ENCODE measurements around the gene HOXD13.

HOXD13 gene

GRCh38 chr2:176122683-176123410 lies 30.3 kb downstream of the HOXD13 start, which contains the start of gene HOXD9:
Gene HOXD9 (plus strand): TSS chr2:176122719. CDS start chr2:176122769, 50 bp downstream.
- no peak within 1 kb of the TSS for H3K27ac ChIP-seq (ENCODE audit: low read length)
- no peak for ATAC-seq (ENCODE audit: insufficient read depth, low read depth)
- peaks cover 4% of the 10 kb centered on the region; the same call in 1 of the 2 replicates for H3K4me1 ChIP-seq (ENCODE audit: insufficient read depth, low read length)
- no peak within 1 kb of the TSS for H3K9ac ChIP-seq (ENCODE audit: low read depth, low read length)
- TF ChIP-seq CTCF (IDR thresholded peaks at IDR 0.05; ENCODE audit: borderline replicate concordance, extremely low read depth, low read length, poor library complexity, severe bottlenecking) (no peak), EZH2 (IDR thresholded peaks at IDR 0.05; ENCODE audit: borderline replicate concordance, low read depth, low read length, severe bottlenecking) (no peak)
- H3K36me3 ChIP-seq (ENCODE audit: insufficient read depth, low read length), result no peaks in the 10 kb centered on the region
- no peak within 1 kb of the TSS for H3K4me3 ChIP-seq (ENCODE audit: low read depth in 1 of 2, low read length in 2 of 2)
- H3K4me2 ChIP-seq (ENCODE audit: insufficient read depth, low read length), result no peak within 1 kb of the TSS
- DNase-seq, result no peak
- no peaks in the 10 kb centered on the region for H3K27me3 ChIP-seq (ENCODE audit: insufficient read depth, low read length, poor library complexity)
- no peak within 1 kb of the TSS for H2AFZ ChIP-seq (ENCODE audit: low read depth, low read length)
- H3K79me2 ChIP-seq (ENCODE audit: insufficient read depth, low read length), result no peaks in the 10 kb centered on the region
- no peaks in the 10 kb centered on the region for H4K20me1 ChIP-seq (ENCODE audit: insufficient read depth, low read length)
- no peaks in the 10 kb centered on the region for H3K9me3 ChIP-seq (ENCODE audit: insufficient read depth, low read length, severe bottlenecking)

- H3K9ac ChIP-seq (ENCODE audit: low read depth, low read length), result no peak overlapping the region
- DNase-seq (no peak), ATAC-seq (ENCODE audit: insufficient read depth, low read depth) (no peak)
- no peak for TF ChIP-seq EZH2 (IDR thresholded peaks at IDR 0.05; ENCODE audit: borderline replicate concordance, low read depth, low read length, severe bottlenecking)
- TF ChIP-seq CTCF (IDR thresholded peaks at IDR 0.05; ENCODE audit: borderline replicate concordance, extremely low read depth, low read length, poor library complexity, severe bottlenecking), result no peak
- H3K36me3 ChIP-seq (ENCODE audit: insufficient read depth, low read length), result no peaks in the 10 kb centered on the region
- no peak overlapping the region for H3K4me2 ChIP-seq (ENCODE audit: insufficient read depth, low read length)
- H3K4me1 ChIP-seq (ENCODE audit: insufficient read depth, low read length), result peaks cover 4% of the 10 kb centered on the region; the same call in 1 of the 2 replicates
- no peaks in the 10 kb centered on the region for H3K79me2 ChIP-seq (ENCODE audit: insufficient read depth, low read length)
- no peak overlapping the region for H3K4me3 ChIP-seq (ENCODE audit: low read depth in 1 of 2, low read length in 2 of 2)
- H2AFZ ChIP-seq (ENCODE audit: low read depth, low read length), result no peak overlapping the region
- H3K27me3 ChIP-seq (ENCODE audit: insufficient read depth, low read length, poor library complexity), result no peaks in the 10 kb centered on the region
- H3K9me3 ChIP-seq (ENCODE audit: insufficient read depth, low read length, severe bottlenecking), result no peaks in the 10 kb centered on the region
- H3K27ac ChIP-seq (ENCODE audit: low read length), result no peak overlapping the region
- no peaks in the 10 kb centered on the region for H4K20me1 ChIP-seq (ENCODE audit: insufficient read depth, low read length)
Measured at GRCh38 chr2:176123411-176124109, 31.0 kb downstream of the HOXD13 start.

GRCh38 chr2:176124110-176124946 lies 31.8 kb downstream of the HOXD13 start:
- TF ChIP-seq EZH2 (IDR thresholded peaks at IDR 0.05; ENCODE audit: borderline replicate concordance, low read depth, low read length, severe bottlenecking), result no peak
- no peak for TF ChIP-seq CTCF (IDR thresholded peaks at IDR 0.05; ENCODE audit: borderline replicate concordance, extremely low read depth, low read length, poor library complexity, severe bottlenecking)
- Histone ChIP-seq H4K20me1 (ENCODE audit: insufficient read depth, low read length) (no peaks in the 10 kb centered on the region), H3K4me3 (ENCODE audit: low read depth in 1 of 2, low read length in 2 of 2) (no peak overlapping the region), H2AFZ (ENCODE audit: low read depth, low read length) (no peak overlapping the region), H3K9me3 (ENCODE audit: insufficient read depth, low read length, severe bottlenecking) (no peaks in the 10 kb centered on the region), H3K4me2 (ENCODE audit: insufficient read depth, low read length) (no peak overlapping the region), H3K36me3 (ENCODE audit: insufficient read depth, low read length) (no peaks in the 10 kb centered on the region), H3K4me1 (ENCODE audit: insufficient read depth, low read length) (peaks cover 4% of the 10 kb centered on the region; the same call in 1 of the 2 replicates), H3K27ac (ENCODE audit: low read length) (no peak overlapping the region), H3K79me2 (ENCODE audit: insufficient read depth, low read length) (no peaks in the 10 kb centered on the region), H3K27me3 (ENCODE audit: insufficient read depth, low read length, poor library complexity) (no peaks in the 10 kb centered on the region), H3K9ac (ENCODE audit: low read depth, low read length) (no peak overlapping the region)
- ATAC-seq (ENCODE audit: insufficient read depth, low read depth), result no peak
- no peak for DNase-seq

All from DND-41 (cell line).